ENCODE data around the gene KRTAP23-1. TPM values are rescaled to one million over a fixed set of nuclear protein-coding genes. Genes with fewer than 3 reads are reported as not detected.

The KRTAP23-1 gene
- total and polyA plus RNA-seq, 2 of the 8 experiments (the other 6 are each of a cell fraction or from before 2014, with no cell fraction given): not detected

- no peak within 1 kb of the TSS for H2BK5ac ChIP-seq (ENCODE audit: low read depth, low read length)
- no peak within 1 kb of the TSS for H4K91ac ChIP-seq (replicated peaks; ENCODE audit: insufficient read length, low read length)
- no peak within 1 kb of the TSS for H3K14ac ChIP-seq (ENCODE audit: insufficient read length)
- H3K4me3 ChIP-seq (ENCODE audit: extremely low read depth in 1 of 4, insufficient read depth in 2 of 4, low read depth in 3 of 4, low read length in 4 of 4): no peak within 1 kb of the TSS
- no peak within 1 kb of the TSS for H2AFZ ChIP-seq (ENCODE audit: low read length)
- H2BK20ac ChIP-seq (ENCODE audit: low read length): no peak within 1 kb of the TSS
- H3K4ac ChIP-seq (replicated peaks; ENCODE audit: insufficient read length, low read depth, low read length): no peak within 1 kb of the TSS
- no peaks in the 10 kb centered on the region for H4K20me1 ChIP-seq (replicated peaks in 1 of 2; ENCODE audit: control insufficient read depth in 1 of 2, insufficient read depth in 2 of 2, low read length in 2 of 2)
- ChIA-PET POLR2A (ENCODE audit: partially characterized antibody) (no interaction called here), CTCF (ENCODE audit: partially characterized antibody) (no interaction called here)
- FAIRE-seq (no peak), DNase-seq (ENCODE audit: low read depth in 1 of 2, low spot score in 2 of 2) (no peak)
- no peak within 1 kb of the TSS for H4K5ac ChIP-seq (ENCODE audit: insufficient read length, low read depth, low read length)
- no peak within 1 kb of the TSS for H2BK120ac ChIP-seq (replicated peaks; ENCODE audit: low read depth, low read length)
- no peak within 1 kb of the TSS for H3K4me2 ChIP-seq (ENCODE audit: insufficient read depth in 1 of 2, low read depth in 2 of 2, low read length in 2 of 2)
- no peaks in the 10 kb centered on the region for H3K9me3 ChIP-seq (ENCODE audit: insufficient read depth in 2 of 2, low read depth in 1 of 2, low read length in 1 of 2)
- no peak within 1 kb of the TSS for H2BK12ac ChIP-seq (ENCODE audit: low read depth, low read length)
- H3K79me2 ChIP-seq (ENCODE audit: control insufficient read depth in 1 of 2, insufficient read depth in 2 of 2, low read length in 2 of 2): no peaks in the 10 kb centered on the region
- H3K79me1 ChIP-seq (ENCODE audit: low read depth, low read length): no peaks in the 10 kb centered on the region
- no peak within 1 kb of the TSS for H3K27ac ChIP-seq (ENCODE audit: low read depth, low read length)
- no peak within 1 kb of the TSS for H4K8ac ChIP-seq (ENCODE audit: extremely low read depth, insufficient read depth, low read length)
- no peak within 1 kb of the TSS for H2AK5ac ChIP-seq (ENCODE audit: low read depth, low read length)
- H3K27me3 ChIP-seq (replicated peaks in 1 of 4; ENCODE audit: control insufficient read depth in 3 of 4, extremely low read depth in 1 of 4, insufficient read depth in 3 of 4, low read length in 3 of 4): no peaks in the 10 kb centered on the region
- no peaks in the 10 kb centered on the region for H3K36me3 ChIP-seq (ENCODE audit: control insufficient read depth in 2 of 4, insufficient read depth in 4 of 4, low read length in 3 of 4)
- WGBS, 2 experiments (ENCODE audit: extremely low coverage in 1 of 2, insufficient coverage in 1 of 2, insufficient read length in 1 of 2, insufficient replicate concordance in 2 of 2, low coverage in 1 of 2, low lambda C conversion rate in 2 of 2, missing lambda C conversion rate in 1 of 2): 94% methylated on average over 5 of the region's 5 CpGs; no CpG with 5 or more reads in 1 of the 2 experiments
- no peak within 1 kb of the TSS for H3K56ac ChIP-seq (replicated peaks; ENCODE audit: insufficient read length, low read depth, low read length)
- no peaks in the 10 kb centered on the region for H3K23me2 ChIP-seq (ENCODE audit: low read depth, low read length)
- H3K18ac ChIP-seq (ENCODE audit: extremely low read depth, low read length): no peak within 1 kb of the TSS
- no peak within 1 kb of the TSS for H2BK15ac ChIP-seq (ENCODE audit: low read length)
- H3K23ac ChIP-seq (ENCODE audit: insufficient read length): no peak within 1 kb of the TSS
- H3K9ac ChIP-seq (replicated peaks in 1 of 4; ENCODE audit: extremely low read depth in 1 of 4, low read depth in 3 of 4, low read length in 3 of 4): no peak within 1 kb of the TSS
- H3K4me1 ChIP-seq (replicated peaks in 1 of 4; ENCODE audit: control insufficient read depth in 3 of 4, insufficient read depth in 4 of 4, low read length in 3 of 4): no peaks in the 10 kb centered on the region
- TF ChIP-seq POU5F1 (IDR thresholded peaks at IDR 0.05; ENCODE audit: low read depth, low read length): no peak
- TF ChIP-seq ZNF274 (IDR thresholded peaks at IDR 0.05; ENCODE audit: borderline replicate concordance, extremely low read depth, low read length): no peak
- no peak for TF ChIP-seq NANOG (IDR thresholded peaks at IDR 0.05; ENCODE audit: insufficient read depth, low read depth, low read length, poor library complexity, severe bottlenecking)
- TF ChIP-seq E2F6 (IDR thresholded peaks at IDR 0.05): no peak
- no peak for TF ChIP-seq GTF2F1 (IDR thresholded peaks at IDR 0.05; ENCODE audit: borderline replicate concordance, low read depth, low read length)
- TF ChIP-seq KDM1A (IDR thresholded peaks at IDR 0.05; ENCODE audit: borderline replicate concordance, low read length): no peak
- TF ChIP-seq POLR2AphosphoS5 (IDR thresholded peaks at IDR 0.05; ENCODE audit: low read depth, low read length): no peak
- no peak for TF ChIP-seq NRF1 (IDR thresholded peaks at IDR 0.05; ENCODE audit: low read depth, low read length)
- TF ChIP-seq EGR1 (IDR thresholded peaks at IDR 0.05; ENCODE audit: borderline replicate concordance, low read depth, low read length): no peak
- no peak for TF ChIP-seq SIN3A (conservative IDR thresholded peaks at IDR 0.05 in 1 of 2, IDR thresholded peaks at IDR 0.05 in 1 of 2; ENCODE audit: low read depth in 1 of 2, low read length in 2 of 2)
- no peak for TF ChIP-seq MAFK (IDR thresholded peaks at IDR 0.05; ENCODE audit: low read depth, low read length)
- TF ChIP-seq EP300 (IDR thresholded peaks at IDR 0.05; ENCODE audit: borderline replicate concordance in 1 of 2, low read depth in 2 of 2, low read length in 2 of 2): no peak
- TF ChIP-seq HDAC6 (IDR thresholded peaks at IDR 0.05; ENCODE audit: low read depth, low read length): no peak
Observed at GRCh38 chr21:30372139-30372770, 23.8 kb upstream of the KRTAP23-1 start, which contains the start of gene KRTAP13-2. Gene KRTAP13-2 (minus strand): TSS chr21:30372271. CDS start chr21:30372213, 58 bp downstream.

All from H1 (cell line).